NCI-H1105 (cell line): ENCODE results near the gene ZNF503.

Source experiments
- DNase-seq: peaks from one replicate; lab custom pipeline; 2025; lab: John Stamatoyannopoulos, UW

ZNF503 gene

DNA sequence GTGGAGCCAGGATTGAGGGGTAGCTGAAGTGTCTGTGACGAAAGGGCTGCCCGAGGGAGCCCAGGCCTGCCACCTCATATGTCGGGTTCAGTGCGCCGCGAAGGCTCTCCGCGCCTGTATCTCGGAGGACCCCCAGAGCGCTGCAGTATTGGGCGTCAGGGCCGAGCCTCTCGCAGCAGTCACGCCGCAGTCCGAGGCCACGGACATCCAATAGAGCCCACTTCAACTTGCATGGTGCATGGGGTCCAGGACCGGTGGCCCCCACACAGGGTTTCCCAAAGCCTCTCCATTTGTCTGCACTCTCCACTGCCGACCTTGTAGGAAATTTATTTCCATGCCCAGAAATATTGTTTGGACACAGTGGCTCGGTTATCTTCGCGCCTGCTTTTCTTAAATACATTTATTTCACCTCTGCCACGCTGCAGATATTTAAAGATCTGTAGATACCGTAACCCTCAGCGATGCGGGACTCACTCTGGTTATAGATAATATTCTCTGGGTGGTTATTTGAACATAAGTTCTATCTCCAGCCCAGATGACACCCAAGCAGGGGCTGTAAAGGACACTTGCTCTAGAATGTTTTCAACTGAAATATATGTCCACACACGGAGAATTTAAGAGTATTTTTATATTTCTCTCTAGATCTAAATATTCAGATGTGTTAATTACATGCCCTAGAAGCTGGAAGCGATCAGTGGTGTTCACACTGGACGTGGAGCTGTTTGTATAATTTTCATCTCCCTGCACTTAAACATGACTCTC, 5.1 kb upstream of the ZNF503 start:
- DNase-seq: no peak

DNA sequence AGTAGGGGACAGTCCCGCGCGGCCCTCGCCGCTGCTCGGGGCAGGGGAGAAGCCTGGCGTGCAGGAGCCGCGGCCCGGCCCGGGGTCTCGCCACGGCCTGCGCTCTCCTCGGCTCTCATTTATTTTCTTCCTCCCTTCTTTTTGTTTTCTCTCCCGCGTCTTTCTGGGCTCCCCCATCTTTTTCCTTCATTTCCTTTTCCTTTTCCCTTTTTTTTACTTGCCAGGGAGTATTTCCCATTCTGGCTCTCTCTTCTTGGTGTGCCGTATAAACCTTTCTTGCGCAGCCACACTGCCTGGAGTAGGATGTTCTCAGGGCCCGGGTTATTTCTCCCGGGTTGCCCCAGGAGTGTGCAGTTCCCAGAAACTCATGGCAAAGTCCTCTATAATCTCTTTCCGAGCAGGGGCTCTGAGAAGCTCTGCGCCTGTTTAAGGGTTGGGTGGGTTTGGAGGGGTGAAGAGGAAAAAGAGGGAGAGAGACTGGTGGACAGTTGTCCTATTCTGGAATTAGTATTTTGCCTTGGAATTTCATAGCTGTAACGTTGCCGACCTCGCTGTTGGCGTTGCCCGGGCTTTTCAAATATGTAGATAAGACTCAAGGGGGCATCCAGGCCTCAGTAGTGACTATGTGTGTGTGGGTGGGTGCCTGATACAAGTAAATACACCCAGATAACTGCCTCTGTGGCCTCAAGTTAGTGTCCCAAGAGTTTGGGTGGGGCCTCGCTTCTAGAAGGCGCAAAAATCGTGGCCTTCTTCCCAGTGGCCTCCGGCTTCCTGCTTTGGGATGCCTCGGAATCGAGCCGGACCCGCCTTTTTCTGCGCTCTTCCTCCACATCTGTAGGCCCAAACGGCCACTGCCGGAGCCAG, 4.3 kb upstream of the ZNF503 start:
- no peak for DNase-seq

DNA sequence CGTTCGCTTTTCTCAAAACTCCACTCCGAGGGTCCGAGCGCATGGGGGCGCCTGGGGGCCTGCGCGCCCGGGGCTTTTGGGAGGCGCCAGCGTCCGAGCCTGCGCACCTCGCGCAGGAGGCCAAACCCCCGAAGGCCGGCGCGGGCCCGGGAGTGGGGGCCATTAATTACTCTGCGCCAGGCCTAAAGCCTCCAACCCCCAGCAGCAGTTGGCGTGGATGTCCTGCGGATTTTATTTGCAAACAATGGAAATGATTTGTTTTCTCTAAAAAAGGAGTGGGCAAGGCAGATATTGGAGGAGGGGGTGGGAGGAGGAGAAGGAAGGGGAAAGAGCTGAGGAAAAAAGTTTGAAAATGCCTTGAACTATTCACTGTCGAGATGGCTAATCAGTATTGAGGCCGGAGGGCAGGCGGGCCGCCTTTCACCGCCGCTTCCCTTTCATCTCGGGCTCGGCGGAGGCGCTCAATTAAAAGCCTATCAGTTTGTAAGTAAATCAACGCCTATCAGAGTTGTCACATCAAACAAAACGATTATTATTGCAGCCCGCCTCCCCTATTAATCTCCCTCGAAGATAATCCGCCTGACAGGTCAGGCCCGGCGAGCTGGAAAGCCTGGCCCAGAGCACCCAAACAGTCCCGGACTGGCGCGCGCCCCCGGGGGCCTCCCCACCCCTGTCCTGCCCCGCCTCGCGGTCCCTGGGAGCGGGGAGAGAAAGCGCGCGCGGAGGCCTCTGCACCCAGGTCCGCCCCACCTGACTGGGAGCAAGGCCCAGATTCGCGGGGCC, 3.4 kb upstream of the ZNF503 start:
- DNase-seq: no peak

DNA sequence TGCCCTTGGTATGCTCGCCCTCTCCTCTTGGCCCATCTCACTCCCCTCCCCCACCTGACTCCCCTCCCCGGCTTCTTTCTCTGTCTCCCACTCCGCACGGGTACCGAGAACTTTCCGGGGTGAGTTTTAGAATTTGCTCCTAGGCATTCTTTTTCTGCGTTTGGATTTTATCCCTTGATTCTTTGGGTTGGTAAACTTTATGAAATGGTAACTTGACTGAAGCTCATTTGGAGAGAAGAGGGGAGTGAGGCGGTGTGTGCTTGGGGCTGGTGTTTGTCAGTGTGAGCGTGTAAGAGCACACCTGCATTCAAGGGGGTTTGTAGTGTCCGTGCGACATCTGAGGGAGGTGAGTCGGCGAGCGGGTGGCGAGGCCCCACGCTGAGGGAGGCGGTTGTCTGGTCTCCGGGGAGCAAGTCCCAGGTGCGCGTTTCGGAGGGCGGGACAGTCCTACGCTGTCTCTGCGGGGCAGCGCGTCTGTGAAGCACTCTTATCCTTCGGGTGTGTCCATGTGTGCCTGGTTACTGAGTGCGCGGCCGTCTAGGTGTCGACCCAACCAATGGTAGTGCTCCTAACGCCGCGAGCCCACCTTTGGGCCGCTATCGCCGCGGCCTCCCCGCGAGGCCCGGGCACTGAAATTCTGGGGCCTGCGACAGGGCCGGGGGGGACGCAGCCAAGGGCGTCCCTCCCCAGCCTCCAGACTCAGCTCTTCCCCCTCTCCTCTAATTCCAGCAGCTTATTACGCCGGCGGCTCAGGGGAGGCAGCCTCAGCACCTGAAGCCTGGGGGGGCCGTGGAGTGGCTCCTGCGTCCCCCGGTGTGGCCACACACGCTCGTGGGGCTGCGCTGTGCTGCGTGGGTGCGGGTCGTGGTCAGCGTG, 2.6 kb upstream of the ZNF503 start:
- DNase-seq: peak; percentile 52

DNA sequence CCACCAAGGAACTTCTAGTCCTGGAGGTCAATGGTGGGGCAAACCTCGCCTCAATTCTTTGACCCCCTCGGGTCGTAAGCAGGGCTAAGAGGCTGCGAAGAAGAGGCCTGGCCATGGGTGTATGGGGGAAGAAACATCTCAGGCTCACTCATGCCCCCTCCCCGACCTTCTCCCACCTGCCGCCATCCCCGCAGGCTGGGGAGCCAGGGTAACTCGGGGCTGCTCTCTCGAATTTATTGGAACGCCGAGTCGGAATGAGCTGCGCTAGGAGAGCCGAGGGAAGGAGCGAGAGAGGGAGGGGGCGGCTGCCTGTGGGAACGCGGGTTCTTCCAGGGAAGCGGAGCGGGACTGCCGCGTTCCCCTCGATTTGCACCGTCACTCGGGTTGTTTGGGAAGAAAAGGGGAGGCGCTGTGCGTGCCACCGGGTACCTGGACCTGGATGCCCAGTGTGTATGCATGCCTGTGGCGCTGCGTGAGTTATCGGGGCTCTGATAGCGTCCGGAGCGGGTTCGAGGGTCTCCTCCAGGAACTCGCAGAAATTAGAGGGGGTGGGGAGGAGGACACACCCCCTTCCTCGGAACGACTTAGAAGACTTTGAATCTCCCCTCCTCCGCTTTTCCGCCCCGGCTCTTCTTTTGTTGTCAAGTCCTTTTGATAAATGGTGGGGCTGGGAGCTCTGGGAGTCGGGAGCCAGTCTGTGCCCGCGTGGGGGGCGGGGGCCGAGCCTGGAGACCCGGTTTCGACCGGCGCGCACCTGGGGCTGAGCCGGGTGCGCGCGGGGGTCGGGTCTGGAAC, 1.8 kb upstream of the ZNF503 start:
- peak; percentile 24 for DNase-seq

DNA sequence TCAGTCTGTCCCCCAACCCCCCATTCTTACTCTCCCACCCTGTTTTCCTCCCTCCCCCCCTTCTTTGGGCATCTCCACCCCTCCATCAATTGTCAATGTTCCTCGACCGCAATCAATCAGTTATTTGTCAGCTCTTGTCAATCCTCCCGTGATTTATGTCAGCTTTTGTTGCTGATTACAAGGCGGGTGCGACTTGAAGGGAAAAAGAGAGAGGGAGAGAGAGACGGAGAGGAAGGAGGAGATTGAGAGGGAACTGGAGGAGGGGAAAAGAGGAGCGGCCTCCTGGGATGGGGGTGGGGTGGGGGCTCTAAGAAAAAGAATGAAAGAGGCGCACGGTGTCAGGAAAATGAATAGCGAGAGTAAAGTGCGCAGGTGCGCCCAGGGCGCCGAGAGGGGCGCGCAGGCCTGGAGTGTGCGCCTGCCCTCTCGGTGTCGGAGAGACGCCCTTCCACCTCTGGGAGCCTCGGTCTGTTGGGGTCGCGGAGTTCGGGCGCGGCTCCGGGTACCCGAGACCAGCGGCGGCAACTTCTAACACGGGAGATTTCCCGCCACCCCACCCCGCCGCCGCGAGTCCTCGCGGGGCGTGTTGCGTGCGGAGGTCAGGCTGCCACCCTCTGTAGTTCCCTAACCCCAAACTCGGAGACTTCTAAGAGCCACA, 1.1 kb upstream of the ZNF503 start:
- DNase-seq: peak; percentile 84

DNA sequence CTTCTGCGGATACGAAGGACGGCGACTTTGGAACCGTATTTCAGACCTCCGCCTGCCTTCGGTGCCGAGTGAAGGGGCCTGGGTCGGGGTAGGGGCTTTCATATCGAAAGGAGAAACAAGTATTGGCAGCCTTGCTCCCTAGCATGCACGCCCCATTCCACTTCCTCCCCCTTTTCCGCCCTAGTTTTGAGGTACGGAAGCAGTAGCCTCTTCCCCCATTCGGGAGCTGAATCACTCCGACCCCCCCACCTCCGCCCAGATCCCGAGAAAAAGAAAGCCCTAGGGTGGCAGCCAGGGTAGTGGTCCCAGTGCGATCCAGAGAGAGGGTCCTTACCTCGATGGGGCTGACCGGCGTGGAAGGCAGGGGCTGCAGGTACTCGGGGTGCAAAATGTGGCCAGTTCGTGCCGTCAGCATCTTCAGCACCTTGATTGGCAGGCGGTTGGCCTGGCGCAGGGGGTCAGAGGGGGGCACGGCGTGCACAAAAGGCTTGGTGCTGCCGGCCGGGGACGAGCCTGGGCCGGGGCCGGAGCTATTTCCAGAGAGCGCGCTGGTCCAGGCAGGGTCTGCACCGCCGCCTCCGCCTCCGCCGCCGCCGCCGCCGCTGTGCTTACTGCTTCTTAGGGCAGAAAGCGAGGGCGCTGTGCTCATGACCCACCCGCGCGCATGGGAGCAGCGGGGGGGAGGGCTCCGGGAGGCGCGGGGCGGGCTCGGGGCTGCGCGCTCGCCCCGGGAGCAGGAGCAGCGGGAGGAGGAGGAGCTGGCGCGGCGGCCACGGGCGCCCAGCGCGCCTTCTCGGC, 594 bp downstream of the ZNF503 start:
- DNase-seq: no peak

DNA sequence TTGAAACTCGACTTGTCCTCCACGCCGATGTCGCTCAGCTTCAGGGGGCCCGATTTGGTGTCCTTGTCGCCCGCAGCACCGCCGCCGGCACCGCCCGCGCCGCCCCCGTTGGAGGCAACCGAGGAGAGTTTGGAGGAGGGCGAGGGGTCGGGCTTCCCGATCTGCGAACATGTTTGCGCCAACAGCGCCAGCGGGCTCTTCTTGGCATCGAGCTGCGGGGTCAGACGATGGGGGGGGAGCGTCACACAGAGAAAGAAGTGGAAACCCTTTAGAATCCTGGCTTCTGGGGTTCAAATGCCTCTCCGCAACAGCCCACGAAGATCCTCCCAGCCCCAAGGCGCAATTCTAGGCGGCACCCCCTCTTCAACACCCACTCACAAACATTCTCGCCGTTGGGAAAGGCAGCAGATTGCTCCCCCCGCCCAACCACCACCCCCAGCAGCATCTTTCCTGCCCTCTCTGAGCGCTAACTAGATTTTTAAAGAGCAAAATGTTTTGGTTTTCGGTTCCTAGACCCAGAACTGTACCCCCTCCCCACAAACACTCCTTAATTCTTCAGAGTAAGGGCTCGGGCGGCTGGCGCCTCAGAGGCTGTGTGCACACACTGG, 1.3 kb downstream of the ZNF503 start:
- DNase-seq: no peak

DNA sequence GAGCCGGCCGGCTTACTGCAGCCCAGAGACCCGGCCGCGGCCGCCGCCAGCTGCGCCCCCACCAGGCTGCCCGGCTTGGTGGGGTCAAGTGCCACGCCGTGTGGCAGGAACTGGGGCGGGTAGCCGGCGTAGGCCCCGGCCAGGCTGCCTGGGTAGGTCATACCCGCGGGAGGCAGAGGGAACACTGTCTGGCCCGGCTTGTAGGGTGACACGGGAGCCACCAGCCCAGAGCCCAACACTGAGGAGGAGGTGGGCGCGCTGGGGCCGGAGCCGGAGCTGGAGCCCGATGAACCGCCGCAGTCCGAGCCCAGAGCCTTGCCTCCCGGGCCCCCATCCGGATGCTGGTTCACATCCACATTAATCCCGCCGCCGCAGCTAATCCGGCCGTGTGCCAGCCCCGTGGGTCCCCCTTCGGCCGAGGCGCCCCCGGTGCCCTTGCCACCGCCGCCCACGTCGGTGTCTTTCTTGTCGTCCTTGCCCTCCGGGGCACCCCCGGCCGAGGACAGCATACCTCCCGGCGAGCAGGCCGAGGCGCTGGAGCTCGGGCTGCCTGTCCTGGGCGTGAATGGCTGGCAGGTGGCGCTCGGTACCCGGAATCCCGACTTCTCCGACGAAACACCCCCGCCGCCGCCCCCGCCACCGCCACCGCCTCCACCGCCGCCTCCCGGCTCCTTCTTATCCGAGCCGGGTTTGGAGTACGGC, 2.0 kb downstream of the ZNF503 start:
- no peak for DNase-seq

DNA sequence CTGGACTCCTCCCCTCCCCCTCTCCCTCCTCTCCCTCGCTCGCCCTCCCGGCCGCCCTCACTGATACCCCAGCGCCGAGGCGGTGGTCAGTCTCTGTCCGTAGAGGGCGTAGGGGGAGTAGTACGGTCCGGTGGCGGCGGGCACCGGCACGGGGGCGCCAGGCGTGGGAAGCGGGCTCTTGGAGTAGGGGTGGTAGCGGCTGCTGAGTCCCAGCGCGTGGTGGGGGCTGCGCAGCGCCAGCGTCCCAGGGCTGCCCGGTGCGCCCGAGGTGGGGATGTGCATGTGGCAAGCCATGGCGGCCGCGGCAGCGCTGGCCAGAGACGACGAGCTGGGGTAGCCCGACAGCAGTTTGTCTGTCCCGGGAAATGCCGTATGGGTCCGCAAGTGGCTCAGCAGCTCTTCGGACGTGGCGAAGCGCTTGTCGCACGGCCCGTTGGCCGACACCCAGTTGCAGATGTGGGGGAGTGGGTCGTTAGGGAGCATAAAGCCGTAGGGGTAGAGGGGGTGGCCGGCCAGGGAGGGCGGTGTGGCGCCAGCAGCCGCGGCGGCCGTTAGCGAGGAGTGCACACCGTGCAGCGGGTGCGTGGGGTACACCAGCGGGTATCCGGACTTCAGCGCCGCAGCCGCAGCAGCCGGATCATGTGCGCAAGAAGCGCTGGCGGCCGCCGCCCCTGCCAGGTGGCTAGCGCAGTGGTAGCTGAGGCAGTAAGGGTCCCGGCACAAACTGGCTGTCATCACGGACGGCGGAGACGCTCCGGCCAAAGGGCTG, 2.7 kb downstream of the ZNF503 start:
- no peak for DNase-seq

DNA sequence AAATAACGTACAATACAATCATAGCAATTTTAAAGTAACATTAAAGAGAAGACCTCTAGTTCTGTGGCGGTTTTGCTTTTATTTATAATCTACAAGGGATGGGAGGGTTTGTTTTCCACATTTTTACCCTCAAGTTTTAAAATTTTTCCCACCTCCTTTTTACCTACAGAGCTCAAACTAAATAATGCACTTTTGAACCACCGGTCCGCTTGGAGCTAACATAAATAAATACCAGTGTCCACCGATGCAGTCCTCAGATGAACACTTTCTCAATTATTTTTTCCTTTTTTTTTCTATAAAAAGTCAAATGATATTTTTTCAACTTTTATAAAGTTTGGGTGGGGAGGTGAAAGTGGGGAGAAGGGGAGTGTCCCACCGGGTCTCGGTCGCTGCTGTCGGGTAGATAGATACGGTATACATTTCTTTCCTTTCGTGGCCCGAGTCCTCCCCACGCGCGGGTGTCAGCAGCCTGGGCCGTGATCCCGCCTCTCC, 3.3 kb downstream of the ZNF503 start:
- DNase-seq: no peak

DNA sequence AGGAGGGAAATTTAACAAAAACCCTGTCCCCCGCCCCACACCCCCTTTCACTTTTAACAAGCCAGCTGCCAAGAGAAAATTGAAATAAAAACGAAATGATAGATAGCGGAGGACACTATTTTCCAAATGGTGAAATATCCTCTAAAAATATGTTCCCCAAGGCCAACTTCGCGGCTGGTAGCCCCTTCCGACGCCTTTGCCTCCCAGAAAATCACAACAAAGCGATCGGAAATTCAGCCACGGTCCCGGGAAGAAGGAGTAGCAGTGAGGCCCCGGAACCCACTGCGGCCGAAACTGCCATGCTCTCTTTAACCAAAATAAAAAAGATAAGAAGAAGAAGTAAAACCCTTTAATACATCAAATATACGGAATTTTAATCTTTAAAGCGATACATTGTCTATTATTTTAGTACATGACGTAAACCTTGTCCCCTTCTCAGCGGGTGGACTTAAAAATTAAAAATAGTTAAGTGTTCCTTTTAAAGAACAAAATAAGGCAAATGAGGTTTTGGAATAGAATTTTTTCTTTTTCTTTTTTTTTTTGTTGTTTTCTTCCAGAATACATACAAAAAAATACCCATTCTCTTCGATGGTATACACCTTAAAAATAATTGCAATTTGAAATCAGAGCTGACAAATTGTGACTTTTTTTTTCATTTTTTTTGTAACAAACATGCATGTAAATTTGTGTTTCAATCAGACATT, 3.9 kb downstream of the ZNF503 start:
- DNase-seq: no peak

DNA sequence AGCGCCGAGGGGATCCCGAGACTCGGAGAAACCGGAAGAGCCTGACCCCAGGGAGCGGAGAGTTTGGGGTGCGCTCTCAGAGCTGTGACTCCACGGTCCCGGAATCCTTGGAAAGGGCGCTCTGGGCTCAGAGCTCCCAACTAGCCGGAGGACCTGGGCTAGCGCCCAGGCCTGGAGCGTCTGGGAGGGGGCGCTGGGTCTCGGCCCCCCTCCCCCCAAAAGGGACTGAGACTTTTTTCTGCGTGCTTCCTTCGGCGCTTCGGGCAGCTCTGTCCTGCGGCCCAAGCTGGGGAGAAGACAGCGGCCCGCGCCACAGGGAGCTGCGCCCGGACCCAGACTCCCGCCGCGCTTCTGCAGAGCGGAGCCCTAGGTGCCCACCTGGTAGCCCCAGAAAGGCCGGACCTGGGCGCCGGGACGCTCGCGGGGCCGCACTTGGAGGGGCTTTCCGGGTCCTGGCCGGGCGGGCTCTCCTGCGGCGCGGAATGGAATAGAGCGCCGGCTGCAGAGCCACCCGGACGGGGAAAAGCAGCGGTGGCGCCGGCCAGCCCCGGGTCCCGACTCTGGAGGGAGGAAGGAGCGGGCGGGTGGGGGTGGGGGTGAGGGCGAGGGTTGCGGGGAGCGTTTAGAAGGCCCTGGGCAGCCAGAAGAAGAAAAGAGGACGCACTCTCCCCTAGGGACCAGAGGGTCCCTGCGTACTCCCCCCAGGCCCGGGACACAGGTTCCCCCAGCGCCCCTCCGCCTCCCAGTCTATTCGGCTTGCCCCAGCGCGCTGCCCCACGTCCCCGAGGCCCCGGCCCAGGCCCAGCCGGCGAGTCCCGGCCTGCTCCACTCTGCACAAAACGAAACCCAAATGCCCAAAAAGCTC, 4.7 kb downstream of the ZNF503 start:
- no peak for DNase-seq

DNA sequence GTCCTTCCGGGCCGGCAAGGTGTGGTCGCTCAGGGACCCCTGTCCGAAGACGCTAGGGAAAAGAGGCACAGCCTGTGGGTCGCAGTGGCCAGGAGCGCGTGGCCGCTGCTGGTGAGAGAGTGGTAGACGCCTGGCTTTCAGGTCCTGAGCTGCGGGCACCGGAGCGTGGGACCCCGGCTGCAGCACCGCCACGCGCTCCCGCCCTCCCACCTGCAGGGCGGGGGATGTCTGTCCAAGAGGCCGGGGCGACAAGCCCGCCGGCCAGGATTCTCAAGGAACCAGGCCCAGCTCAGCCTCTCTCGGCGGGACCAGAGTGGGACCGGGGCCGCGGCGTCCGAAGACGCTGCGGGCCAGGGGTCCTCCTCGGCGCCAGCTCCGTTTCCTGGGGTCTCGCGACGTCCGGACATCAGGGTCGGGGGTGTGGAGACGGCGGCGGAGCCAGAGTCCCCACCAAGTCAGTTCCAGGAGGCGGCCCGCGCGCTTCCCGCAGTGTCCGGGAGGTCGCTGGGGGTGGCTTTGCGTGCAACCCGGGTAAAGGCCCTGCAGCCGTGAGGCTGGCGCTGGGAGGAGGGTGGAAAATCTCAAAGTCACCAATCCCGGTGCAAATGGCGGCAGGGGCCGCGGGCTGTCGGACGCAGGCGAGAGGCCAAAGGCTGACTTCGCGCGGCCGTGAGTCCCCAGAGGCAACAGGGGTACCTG, 5.5 kb downstream of the ZNF503 start:
- no peak for DNase-seq
